ENCODE measurements around the gene SART3.

SART3 gene

DNA sequence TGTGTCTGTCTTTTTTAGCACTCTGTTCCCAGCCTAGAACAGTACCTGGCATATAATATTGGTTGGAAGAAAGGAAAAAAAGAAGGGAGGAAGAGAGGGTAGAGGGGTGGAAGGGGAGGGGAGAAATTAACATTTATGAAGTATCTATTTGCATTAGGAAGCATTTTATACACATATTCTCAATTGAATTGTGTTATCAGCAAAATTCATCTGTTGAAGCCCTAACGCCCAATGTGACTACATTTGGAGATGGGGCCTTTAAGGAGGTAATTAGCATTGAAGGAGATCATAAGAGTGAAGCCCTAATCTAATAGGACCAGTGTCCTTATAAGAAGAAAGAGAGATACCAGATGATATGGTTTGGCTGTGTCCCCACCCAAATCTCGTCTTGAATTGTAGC, 76.1 kb downstream of the SART3 start:
- DNase-seq, result no peak

DNA sequence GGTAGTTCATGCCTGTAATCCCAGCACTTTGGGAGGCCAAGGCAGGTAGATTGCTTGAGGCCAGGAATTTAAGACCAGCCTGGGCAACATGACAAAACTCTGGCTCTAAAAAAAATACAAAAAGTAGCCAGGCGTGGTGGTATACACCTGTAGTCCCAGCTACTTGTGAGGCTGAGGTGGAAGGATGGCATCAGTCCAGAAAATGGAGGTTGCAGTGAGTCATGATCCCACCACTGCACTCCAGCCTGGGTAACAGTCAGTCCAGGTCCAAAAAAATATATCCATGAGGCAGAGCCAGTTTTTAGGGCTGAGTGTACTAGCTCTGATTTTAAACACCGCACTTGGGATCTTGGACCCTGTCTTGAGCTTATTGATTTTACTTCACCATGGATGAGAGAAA, 76.5 kb downstream of the SART3 start:
- DNase-seq, result no peak

DNA sequence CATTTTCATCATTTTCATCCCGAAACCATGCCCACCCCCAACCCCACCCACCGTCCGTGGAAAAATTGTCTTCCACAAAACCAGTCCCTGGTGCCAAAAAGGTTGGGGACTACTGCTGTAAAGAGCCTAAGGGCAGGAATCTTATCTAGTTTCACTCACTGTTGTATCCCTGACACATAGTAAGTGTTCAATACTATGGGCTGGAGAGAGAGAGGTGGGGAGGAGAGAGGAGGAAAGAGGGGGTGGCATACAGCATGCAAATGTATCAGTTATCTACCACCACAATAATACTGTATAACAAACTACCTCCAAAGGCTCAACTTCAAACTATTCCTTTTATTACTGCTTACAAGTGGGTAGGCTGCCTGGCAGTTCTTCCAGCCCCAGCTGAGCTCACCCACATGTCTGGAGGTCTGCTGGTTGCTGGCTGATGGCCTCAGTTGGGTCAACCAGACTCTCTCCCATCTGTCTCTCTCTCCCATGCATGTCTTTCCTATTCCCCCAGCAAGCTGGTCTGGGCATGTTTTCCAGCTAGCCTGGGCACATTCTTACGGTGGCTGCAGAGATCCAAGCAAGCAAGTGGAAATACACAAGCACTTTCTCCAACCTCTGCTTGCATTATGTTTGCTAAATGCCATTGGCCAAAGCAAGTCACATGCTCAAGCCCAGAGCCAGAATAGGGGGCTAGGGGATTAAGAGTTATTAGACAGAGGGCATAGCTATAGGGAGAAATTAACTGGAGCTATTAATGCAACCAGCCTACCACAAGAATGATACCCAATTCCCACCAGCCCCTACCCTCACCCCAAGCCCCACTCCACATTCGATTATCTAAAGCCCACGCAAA, 77.5 kb downstream of the SART3 start:
- DNase-seq, result no peak

DNA sequence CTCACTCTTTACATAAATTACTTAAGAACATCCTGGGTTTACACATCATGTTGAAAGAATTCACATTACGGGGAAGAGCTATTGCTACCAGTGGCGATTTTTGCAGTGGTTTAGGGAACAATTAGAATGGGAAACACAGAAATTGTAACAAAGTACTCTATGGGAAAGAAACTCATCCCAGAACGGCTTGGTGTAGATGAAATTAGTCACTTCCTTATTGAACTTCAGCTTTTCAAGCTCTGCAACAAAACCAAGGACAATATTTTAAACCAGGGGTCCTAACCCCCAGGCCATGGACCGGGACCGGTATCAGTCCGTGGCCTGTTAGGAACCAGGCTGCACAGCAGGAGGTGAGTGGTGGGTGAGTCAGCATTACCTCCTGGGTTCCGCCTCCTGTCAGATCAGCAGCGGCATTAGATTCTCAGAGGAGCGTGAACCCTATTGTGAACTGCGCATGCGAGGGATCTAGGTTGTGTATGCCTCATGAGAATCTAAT, 78.2 kb downstream of the SART3 start:
- DNase-seq, result no peak

DNA sequence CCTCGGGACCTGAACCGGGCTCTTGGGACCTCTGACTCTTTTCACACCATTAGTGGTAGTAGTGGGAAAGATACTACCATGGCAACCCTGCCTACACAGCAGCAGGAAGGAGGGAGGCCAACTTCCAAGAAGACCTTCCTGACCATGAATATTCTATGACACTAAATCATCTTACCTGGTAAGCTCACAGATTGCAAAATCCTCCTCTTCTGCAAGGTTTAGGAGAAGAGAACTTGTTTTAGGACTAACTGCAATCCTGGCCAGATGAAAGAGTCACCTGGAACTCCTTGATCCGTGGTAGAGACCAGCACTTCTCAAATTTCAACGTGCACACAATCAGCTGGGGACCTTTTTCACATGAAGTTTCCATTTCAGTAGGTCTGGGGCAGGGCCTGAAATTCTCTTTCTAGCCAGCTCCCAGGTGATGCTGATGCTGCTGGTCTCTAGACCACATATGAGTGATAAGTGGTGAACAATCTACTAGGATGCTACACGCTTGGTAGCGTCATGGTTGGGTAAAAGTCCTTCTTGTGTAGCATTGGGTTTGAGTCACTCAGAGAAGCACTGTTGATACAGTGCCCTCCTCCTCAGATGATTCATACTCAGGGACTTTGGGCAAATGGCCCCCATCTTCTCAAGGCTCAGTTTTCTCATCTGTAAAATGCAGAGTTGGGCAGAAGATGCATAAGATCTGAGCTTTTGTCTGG, 81.5 kb downstream of the SART3 start:
- DNase-seq, result no peak

DNA sequence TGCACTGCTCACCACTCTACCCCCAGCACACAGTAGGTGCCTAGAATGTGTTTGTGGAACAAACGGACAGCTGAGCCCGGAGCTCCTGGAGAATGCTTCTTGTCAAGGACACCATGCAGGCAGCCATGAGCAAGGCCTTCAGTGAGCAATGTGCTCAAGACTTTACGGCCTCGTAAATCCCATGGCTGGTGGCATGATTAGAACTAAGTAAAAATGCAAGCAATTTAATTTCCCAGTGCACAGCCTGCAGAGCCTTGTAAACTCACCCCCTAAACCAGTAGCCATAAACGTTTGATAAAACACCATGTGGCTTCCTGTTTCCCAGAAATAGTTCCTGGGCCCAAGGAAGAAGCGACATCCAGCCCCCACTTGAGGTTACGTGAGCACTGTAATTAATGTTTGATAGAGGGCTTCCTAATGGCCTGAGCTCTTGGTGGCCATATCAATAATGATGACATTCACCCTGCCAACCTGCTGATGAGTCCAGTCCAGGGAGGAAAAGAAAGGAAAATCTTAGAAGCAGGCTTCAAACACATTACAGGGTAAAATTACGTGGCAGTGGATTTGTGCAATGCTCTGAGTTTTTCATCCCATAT, 82.3 kb downstream of the SART3 start:
- no peak for DNase-seq

DNA sequence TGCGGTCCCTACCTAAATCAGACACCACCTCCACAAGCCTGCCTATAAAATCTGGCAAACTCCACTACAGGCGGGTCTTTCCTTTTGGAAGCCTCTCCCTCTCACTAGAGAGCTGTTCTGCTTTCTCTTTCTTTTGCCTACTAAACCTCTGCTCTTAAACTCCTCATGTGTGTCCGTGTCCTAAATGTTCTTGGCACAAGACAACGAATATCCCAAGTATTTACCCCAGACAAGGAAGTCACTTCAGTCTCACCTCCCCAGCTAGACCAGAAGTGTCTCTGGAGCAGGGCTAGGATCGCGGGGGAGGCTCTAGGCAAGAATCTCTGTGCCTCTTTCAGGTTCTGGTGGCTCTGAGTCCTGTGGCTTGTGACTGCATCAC, 83.1 kb downstream of the SART3 start:
- no peak for DNase-seq

DNA sequence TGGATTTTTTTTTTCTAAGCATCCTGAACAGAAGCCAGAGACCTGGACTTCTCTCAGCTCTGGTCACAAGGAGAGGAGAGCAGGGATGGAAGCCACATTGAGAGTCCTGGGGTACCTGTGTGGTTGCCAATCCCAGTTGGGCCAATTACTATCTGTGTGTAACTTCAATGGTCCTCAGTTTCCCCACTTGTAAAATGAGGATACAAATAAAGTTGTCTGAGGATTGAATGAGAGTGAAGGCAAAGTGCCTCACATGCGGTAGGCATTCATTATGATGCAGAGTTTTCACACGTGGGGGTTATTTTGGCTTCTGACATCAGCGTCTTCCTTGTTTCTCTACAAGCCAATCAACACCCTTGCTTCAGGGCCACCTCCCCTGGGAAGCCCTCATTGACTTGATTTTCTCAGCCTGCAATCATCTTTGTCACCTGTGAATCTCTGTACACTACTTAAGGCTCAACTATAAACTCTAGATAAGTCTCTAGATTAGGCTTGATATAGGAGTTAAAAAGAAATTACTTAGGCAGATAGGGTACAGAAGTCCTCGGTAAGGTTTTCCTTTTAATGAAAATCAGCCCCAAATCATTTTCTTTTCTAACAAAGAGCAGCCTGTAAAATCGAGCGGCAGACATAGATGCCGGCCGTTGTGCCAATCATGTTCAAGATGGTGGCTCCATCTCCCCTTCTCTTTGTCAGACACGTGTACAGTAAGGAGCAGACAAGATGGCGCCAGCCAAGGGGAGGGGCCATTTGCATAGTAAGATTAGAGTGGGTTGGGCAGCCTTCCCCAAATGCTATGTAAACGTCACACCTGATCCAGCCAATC, 83.7 kb downstream of the SART3 start:
- no peak for DNase-seq

DNA sequence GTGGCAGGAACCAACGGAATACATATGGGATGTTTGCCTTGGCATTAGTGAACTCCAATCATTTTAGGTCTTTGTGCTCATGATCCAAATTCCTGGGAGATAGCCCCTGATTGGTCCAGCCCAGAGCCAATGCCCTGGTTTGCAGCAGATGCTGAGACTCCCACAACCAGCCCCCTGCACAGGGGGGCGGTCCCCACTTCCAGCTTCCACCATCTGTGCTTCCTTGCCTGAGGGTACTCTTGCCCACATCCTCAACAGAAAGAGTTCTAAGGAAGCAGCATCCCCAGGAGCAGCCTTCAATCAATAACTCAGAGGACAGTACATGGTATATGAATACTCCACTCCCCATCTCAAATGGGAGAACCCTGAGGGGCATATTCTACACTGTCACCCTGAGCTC, 85.6 kb downstream of the SART3 start:
- no peak for DNase-seq

DNA sequence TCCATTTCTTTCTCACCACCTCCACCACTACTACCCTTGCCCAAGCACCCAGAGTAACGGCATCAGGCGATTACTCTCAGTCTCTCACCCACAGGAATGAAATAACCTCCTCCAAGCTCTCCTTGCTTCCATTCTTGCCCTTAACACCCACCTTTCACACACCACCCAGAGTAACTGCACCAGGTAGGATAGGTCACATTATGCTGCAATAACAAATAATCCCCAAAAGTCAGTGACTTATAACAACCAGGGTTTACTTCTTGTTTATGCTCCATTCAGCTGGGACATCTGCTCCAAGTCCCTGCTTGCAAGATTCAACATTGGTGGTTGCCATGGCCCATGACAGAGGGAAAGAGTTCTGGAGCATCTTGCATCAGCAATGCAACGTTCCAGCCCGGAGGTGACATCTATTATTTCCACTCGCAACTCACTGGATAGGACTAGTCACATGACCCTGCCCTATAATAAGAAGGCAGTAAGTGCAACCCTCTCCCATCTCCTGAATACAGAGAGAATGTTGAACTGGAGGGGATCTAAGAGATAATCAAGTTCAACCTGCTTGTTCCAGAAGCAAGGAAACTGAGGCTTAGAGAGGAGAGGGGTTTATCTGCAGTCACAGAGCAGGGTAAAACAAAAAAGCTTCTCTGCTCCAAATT, 87.4 kb downstream of the SART3 start:
- DNase-seq, result no peak

All from T-helper 9 cell (primary cell).